Right lung (tissue), 10 donors: ENCODE results near the gene SLC35D1. TPM values are rescaled to one million over a fixed set of nuclear protein-coding genes. Genes with fewer than 3 reads are reported as not detected.
"Not testable (repeated sequence)": the region's sequence is repeated elsewhere in the genome, so short reads cannot be mapped to it uniquely, and the experiment has no call there.

ENCODE experiments used
- DNase-seq, 2 donors: peaks; one replicate each; pipeline ENCODE4 v3.0.0-alpha.2; 2013
- long read RNA-seq, 8 donors: transcript quantifications; one replicate each; lab custom pipeline, GENCODE V29; 2026
- polyA plus RNA-seq, 5 donors: library from polyadenylated mRNA; unstranded; fragments of 120-200 nt; gene quantifications; one replicate each; pipeline versions ENCODE4 v1.2.1 to v1.2.3, GENCODE V29; 2013; ENCODE audit warnings: inconsistent platforms in 1 of 5, low replicate concordance in 1 of 5; ENCODE audit not compliant: insufficient read length in 5 of 5, insufficient read depth in 1 of 5

The SLC35D1 gene
- polyA plus RNA-seq = 10 to 100 TPM in 2 of 5 donors, 1 to 10 TPM in 3; 7.6 to 10.6 (median 9.0) TPM
- long read RNA-seq, donor 1, full-length matches to known transcripts = 1 of 1 reads
- long read RNA-seq, donor 1, partial matches to known transcripts = 0 of 1 reads
- long read RNA-seq, donor 1, other reads (novel, unspliced or antisense) = 0 of 1 reads
- long read RNA-seq, donor 2 = 0 reads
- long read RNA-seq, donor 3, full-length matches to known transcripts = 1 of 1 reads
- long read RNA-seq, donor 3, partial matches to known transcripts = 0 of 1 reads
- long read RNA-seq, donor 3, other reads (novel, unspliced or antisense) = 0 of 1 reads
- long read RNA-seq, donor 4 = 0 reads
- long read RNA-seq, donor 5 = 0 reads
- long read RNA-seq, donor 6, full-length matches to known transcripts = 1 of 1 reads
- long read RNA-seq, donor 6, partial matches to known transcripts = 0 of 1 reads
- long read RNA-seq, donor 6, other reads (novel, unspliced or antisense) = 0 of 1 reads
- long read RNA-seq, donor 7 = 0 reads
- long read RNA-seq, donor 8 = 0 reads

GRCh38 chr1:67053785-67054772, at the start of gene SLC35D1:
TSS of gene SLC35D1 (minus strand) at chr1:67054148. CDS start at chr1:67054013, 135 bp downstream.
- peak; percentile 81 to 84 for DNase-seq

GRCh38 chr1:67103548-67103947, 49.6 kb upstream of the SLC35D1 start:
- DNase-seq = no peak

GRCh38 chr1:67100833-67101232, 46.9 kb upstream of the SLC35D1 start:
- DNase-seq = no peak

- DNase-seq = no peak
Observed at GRCh38 chr1:67097305-67097704, 43.4 kb upstream of the SLC35D1 start.

GRCh38 chr1:67094191-67094590, 40.2 kb upstream of the SLC35D1 start:
- DNase-seq = no peak

- no peak for DNase-seq
Observed at GRCh38 chr1:67089685-67090208, 35.8 kb upstream of the SLC35D1 start.

GRCh38 chr1:67088440-67088839, 34.5 kb upstream of the SLC35D1 start:
- DNase-seq = no peak

- DNase-seq = no peak
Observed at GRCh38 chr1:67085326-67085725, 31.4 kb upstream of the SLC35D1 start.

- no peak for DNase-seq
Observed at GRCh38 chr1:67084765-67085318, 30.9 kb upstream of the SLC35D1 start.

- DNase-seq = no peak
Observed at GRCh38 chr1:67078291-67078690, 24.3 kb upstream of the SLC35D1 start.

- DNase-seq = no peak
Observed at GRCh38 chr1:67077593-67077992, 23.6 kb upstream of the SLC35D1 start.

- DNase-seq = no peak
Observed at GRCh38 chr1:67072749-67073148, 18.8 kb upstream of the SLC35D1 start.

GRCh38 chr1:67067655-67068054, 13.7 kb upstream of the SLC35D1 start:
- DNase-seq = not testable (repeated sequence)

- no peak for DNase-seq
Observed at GRCh38 chr1:67062412-67062811, 8.5 kb upstream of the SLC35D1 start.

- DNase-seq = no peak
Observed at GRCh38 chr1:67061266-67061665, 7.3 kb upstream of the SLC35D1 start.

GRCh38 chr1:67060811-67061218, 6.9 kb upstream of the SLC35D1 start:
- DNase-seq = no peak

- DNase-seq = no peak
Observed at GRCh38 chr1:67059346-67059745, 5.4 kb upstream of the SLC35D1 start.

- DNase-seq = no peak
Observed at GRCh38 chr1:67058761-67059160, 4.8 kb upstream of the SLC35D1 start.

GRCh38 chr1:67058242-67058641, 4.3 kb upstream of the SLC35D1 start:
- no peak for DNase-seq

- no peak for DNase-seq
Observed at GRCh38 chr1:67053535-67053784, 488 bp downstream of the SLC35D1 start.

- peak; percentile 23 to 51 for DNase-seq
Observed at GRCh38 chr1:67052741-67053534, 1.0 kb downstream of the SLC35D1 start.
